ENCODE measurements around the gene MSLN.
A peak's percentile ranks its signal among the peaks of the same experiment; 100 is the strongest.

The MSLN gene

GRCh38 chr16:778447-778846, 17.9 kb downstream of the MSLN start:
- DNase-seq: no peak

DNA sequence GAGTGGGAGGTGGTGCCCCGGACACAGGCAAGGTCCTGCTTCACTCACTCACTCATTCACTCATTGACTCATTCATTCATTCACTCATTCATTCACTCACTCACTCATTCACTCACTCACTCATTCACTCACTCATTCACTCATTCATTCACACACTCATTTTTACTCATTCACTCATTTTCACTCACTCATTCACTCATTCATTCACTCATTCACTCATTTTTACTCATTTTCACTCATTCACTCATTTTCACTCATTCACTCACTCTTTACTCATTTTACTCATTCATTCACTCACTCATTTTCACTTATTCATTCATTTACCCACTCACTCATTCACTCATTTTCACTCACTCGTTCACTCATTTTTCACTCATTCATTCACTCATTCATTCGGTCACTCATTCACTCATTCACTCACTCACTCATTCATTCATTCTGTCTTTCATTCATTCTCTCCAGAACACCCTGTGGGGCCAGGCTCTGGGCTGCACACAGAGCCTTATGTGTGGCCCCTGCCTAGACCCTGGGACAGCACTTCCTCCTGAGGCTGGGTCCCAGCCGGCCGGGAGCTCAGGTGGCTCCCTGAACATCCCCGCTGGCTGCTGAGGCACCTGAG, 18.5 kb downstream of the MSLN start:
- DNase-seq: no peak

DNA sequence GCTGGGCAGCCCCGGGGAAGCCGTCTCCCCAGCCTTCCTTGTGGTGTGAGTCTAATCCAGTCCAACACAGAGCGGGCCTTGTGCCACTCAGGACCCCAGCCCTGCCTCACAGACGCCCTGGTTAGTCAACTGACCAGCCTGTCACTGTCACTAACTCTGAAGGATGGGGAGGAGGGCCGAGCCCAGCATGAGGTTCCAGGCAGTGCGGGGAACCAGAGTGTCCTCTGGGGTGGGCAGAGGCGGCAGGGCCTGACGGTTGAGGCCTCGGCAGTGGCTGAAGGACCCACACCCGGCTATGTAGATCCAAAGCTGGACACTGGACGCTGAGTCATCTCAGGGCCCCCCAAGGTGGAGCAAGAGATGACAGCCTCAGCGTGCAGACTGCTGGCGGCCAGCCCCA, 19.0 kb downstream of the MSLN start:
- no peak for DNase-seq

DNA sequence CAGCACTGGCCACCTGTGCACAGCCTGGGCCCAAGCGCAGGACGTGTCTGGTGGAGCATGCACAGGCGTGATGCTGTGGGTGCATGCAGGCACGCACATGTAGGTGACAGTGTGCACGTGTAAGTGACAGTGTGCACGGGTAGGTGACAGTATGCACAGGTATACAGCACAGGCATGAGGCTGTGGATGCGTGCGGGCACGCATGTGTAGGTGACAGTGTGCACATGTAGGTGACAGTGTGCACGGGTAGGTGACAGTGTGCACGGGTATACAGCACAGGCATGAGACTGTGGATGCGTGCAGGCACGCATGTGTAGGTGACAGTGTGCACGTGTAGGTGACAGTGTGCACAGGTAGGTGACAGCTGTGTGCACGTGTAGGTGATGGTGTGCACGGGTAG, 19.8 kb downstream of the MSLN start:
- DNase-seq: no peak

DNA sequence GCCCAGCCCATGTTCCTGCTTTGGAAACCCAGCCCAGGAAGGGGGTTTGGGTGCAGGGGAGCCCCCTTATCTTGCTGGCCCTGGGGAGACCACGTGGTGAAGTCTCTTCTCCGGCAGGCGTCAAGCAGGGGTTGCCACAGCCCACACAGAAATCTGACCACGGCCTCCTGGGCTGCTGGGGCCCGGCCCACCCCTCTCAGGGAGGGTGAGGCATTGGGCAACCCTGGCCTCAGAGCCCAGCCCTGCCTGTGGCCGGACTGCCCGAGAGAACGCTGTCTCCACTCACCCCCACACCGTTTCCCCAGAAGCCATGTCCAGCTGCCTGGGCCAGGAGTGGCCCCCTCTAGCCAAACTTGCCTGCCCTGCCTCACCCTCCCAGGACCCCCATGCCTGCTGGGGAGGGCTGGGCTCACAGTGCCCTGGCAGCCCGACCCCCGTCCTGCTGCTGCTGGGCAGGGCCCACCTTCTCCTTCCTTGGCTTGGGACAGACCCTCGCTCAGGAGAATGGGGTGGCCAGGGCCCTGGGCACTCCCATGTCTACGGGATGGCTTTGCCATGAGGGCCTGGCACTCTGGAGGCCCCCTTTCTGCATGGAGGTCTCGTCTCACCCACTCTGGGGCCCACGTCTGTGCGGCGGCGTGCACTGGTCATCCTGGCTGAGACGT, 20.9 kb downstream of the MSLN start:
- no peak for DNase-seq

DNA sequence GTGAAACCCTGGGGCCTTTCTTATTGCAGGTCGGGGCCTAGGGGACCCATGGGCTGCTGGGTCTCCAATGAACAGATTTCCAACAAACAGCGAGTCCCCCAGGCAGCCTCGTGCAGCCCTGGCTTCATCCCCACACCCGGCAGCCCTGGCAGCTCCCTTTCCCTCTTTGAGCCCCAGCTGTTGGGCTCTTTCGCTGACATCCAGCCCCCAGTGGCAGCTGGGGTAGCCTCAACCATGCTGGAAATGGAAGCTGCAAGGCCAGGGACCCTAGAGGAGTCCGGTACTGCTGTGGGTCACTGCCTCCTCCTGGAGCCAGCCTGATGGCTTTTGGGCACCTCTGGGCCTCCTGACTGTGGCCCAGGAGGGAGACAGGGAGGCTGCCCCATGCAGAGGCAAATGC, 21.7 kb downstream of the MSLN start:
- no peak for DNase-seq

DNA sequence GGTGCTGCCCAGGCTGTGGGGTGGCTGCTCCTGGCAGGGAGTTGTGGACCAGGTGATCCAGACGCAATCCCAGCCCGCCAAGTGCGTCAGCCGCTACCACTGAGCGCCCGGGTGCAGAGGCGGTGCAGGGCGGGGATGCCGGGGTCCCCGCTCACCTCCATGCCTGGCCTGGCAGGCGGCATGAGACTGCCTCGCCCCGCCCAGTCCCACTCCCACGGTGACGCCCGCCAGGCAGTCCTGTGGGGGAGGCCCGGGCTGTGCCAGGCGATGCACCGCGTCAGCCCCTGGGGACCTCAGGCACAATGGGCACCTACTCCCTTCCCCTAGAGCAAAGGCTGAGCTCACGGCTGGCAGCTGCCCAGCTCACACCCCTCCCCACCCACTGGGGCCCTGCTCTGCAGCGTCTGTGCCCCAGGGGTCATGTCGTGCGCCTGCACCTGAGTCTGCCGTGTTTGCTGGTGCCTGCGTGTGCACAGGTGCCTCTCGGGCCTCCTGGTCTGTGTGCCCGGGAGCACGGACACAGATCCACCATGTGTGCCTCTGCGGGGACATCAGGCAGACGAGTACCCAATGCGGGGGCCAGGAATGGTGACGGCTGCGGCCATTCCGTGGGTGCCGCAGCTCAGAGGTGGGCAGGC, 22.4 kb downstream of the MSLN start:
- DNase-seq: no peak

DNA sequence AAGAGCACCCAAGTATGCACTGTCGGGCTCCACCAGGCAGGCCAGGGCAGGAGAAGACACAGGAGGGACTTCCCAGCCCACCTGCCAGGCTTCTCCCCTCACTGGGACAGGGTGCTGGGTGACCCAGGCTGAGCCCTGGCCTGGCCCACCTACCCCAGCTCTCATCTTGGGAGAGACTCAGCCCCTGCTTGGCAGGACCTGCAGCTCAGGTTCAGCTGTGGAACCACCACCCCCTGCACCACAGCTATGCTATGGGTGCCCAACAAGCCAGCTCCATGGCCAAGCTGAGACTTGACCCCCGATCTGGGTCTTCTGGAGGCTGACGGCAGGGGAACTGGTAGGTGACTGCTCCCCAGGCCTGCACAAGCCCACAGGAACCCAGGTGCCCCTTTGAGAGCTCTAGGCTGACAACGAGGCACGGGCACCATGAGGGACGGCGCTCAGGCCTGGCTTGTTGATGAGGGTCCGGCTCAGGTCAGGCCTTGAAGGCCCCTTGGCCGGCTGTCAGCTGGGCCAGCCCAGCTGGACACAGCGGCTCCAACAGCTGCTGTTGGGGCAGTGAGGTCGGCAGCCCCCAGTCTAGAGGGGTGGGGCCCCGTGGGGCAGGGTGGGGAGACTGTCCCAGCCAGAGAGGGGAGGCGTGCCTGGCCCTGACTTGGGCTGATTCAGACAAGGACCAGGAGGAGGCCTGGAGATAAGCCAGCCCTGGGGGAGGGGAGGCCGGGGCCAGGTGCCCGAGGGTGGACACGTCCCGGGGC, 23.0 kb downstream of the MSLN start:
- no peak for DNase-seq

DNA sequence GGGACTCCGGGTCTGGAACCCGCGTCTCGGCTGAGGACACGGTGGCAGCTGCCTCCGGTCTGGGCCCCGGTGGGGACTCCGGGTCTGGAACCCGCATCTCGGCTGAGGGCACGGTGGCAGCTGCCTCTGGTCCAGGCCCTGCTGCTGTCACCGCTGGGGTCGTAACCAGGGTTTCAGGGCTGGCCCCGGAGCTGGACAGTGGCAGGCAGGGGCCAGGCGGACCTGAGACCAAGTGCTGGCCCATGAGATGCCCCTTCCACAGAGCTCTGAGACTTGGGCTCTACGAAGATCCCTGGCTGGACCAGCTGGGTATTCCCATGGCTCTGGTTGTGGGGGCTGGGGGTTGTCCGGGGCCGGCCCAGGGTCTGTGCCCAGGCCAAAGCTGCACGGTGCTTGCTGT, 23.9 kb downstream of the MSLN start:
- DNase-seq: no peak

- peak; percentile 15 for DNase-seq
These were observed 25.3 kb downstream of the MSLN start for GRCh38 chr16:785563-786535.

DNA sequence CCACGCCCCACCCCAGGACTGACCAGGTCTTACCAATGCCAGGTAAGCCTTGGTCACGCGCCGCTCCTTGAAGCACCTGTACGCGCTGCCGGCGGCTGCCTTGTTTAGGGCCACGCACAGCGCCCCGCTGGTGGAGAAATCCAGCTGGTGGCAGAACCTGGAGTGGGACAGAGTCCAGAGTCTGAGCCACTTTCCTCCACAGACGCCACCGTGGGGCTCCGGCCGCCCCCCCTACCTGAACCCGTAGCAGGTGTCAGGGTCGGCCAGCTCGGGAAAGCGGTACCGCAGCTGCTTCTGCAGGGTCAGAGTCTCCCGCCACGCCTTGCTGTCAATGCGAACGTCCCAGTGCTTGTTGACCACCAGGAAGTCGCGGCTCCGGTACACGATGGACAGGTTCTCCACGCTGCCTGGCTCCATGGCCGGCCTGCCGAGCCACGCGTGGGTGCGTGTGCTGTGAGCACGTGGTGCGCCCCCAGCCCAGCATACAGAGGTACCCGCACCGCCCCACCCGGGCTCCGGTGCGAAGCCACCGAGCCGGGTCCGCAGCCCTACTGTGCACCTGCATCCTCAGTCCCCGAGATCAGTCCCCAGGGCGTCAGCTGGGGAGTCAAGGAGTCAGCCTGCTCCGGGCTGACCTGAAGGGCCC, 26.9 kb downstream of the MSLN start:
- no peak for DNase-seq

GRCh38 chr16:787978-788398, 27.5 kb downstream of the MSLN start, which contains the start of gene RPUSD1:
RPUSD1 (minus strand) TSS chr16:788381; CDS start chr16:787737, 644 bp downstream.
- no peak for DNase-seq

DNA sequence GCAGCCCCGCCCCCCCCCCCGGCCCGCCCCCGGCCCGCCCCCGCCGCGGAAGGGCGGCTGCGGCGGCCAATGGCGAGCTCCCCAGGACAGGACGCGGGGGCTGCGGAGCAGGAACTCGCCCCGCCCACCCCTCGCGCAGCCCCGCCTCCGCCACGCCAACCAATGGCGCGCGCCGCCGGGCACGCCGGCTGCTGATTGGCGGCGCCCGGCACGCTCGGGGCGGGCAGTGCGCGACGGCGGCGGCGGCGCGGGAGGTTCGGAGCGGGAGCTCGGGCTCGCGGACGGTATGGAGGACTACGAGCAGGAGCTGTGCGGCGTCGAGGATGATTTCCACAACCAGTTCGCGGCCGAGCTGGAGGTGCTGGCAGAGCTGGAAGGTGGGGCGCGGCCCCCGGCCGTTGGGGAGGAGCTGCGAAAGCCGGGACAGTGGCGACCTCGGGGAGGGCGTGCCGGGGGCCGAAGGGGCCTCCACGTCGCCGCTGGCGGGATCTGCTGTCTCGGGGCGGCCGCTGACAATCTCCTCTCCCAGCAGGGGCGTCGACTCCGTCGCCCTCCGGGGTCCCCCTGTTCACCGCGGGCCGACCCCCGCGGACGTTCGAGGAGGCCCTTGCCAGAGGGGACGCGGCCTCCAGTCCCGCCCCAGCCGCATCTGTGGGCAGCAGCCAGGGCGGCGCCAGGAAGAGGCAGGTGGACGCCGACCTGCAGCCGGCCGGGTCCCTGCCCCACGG, 28.0 kb downstream of the MSLN start, which contains the start of gene CHTF18:
Gene CHTF18, plus strand, starts transcription at position 222 of the 728 bp plus-strand sequence. Its CDS starts 65 bp downstream, at position 287.
- DNase-seq: peak; percentile 14

GRCh38 chr16:789191-789850, 28.8 kb downstream of the MSLN start:
- no peak for DNase-seq

DNA sequence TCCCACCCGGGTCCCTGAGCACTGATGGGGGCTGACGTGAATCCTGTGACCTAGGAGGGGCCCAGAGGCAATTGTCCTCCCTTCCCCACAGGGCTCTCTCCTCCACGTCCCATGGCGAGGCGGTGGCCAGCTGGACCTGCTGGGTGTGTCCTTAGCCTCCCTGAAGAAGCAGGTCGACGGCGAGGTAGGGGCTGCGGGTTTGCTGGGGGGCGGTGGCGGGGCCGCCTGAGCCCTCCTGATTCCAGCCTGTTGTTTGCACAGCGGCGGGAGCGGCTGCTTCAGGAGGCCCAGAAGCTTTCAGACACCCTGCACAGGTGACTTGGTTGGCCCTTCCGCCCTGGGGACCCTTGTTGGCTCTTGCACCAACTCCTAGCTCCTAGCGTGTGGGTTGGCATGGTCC, 29.6 kb downstream of the MSLN start:
- DNase-seq: no peak

- DNase-seq: no peak
These were observed 30.6 kb downstream of the MSLN start for GRCh38 chr16:791131-791530.

DNA sequence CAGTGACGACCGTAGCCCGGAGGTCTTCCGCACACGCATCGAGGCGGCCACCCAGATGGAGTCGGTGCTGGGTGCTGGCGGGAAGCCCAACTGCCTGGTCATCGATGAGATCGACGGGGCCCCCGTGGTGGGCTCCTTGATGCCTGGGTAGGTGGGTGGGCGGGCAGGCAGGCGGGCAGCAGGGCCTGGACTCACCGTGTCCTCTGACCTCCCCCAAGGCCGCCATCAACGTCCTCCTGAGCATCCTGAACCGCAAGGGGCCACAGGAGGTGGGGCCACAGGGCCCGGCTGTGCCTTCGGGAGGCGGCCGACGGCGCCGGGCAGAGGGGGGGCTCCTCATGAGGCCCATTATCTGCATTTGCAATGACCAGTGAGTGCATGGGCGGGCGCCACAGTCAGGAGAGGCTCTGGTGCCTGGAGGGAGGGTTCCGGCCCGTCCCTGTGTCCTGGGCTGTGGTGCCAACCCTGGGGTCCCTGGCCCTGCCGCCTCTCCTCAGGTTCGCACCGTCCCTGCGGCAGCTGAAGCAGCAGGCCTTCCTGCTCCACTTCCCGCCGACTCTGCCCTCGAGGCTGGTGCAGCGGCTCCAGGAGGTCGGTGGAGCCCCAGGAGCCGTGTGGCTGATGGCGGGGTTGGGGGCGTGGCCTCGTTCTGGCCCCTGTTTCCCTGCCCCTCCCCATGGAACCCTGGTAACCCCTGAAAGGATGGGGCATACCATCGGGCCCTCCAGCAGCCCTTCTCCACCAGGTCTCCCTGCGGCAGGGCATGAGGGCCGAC, 31.9 kb downstream of the MSLN start:
- no peak for DNase-seq

DNA sequence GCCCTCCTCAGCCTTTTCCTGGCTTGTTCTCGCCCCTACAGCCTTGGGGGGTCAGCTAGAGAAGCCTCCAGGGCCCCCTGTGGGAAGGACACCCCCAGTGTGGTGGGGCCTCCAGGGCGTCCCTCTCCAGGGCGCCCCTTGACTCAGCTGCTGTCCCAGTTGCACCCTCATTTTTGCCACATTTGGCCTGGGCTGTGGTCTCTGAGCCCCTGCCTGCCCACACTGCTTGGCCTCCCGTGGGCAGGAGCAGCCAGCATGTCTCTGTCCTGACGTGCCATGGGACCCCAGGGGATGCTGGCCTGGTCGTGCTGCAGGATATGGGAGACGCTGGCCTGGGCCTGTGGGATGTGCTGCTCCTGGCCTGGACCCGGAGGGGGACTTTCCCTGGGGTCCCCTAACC, 32.9 kb downstream of the MSLN start:
- DNase-seq: no peak

DNA sequence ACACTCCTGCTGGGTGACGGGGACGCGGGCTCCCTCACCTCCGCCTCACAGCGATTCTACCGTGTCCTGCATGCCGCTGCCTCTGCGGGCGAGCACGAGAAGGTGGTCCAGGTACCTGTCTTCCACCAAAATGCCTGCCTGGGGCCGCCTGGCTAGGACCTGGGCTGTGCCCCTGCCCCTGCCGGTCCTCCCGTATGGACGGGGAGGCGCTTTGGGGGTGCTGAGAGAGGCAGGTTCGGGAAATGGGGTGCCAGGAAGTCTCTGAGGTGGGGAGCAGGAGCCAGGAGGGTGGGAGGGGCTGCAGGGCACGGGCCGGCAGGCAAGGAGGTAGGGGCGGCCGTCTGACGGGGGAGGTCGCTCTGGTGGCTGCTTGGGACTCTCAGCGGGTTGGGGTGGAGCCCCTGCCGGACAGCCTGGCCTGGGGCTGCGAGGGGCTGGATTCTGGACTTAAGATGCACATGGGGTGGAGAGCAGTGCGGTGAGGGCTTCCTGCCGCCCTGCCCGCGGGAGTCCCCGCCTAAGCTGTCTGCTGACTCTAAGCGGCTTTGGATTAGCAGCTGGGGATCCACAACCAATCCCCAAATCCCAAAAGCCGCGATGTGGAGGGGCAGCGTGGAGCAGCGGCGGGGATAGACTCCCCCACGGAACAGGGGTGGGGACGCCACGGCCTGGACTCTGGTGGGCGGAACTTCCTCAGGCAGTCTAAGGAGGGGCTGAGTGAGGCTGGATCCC, 33.7 kb downstream of the MSLN start:
- DNase-seq: no peak
